H1 (cell line): Measurements from ENCODE around the gene LYVE1. TPM values are rescaled to one million over a fixed set of nuclear protein-coding genes. Genes with fewer than 3 reads are reported as not detected.

Experiments
- KDM5A ChIP-seq: fragments of 200-600 bp; IDR thresholded peaks from 2 replicates; pipeline ENCODE4 v1.7.1; 2012; ENCODE audit warnings: mild to moderate bottlenecking, low read length, inconsistent platforms, mixed read lengths
- RNF2 ChIP-seq: fragments of 200-900, 300-1000 bp; sonication (generic); IDR thresholded peaks from 2 replicates; pipeline ENCODE4 v1.7.1; 2016; ENCODE audit warnings: borderline replicate concordance, low read depth, mild to moderate bottlenecking, antibody characterized with exemption, low read length; ENCODE audit not compliant: poor library complexity, severe bottlenecking; ENCODE audit errors: missing control alignments
- SP1 ChIP-seq: IDR thresholded peaks from 2 replicates; pipeline ENCODE4 v1.6.1; 2011; ENCODE audit warnings: low read depth, low read length
- polyA plus RNA-seq, 7 experiments: library from polyadenylated mRNA; depleted of rRNA in 3 of 7; stranded (reverse) in 5 of 7; unstranded in 2 of 7; fragments of >200 nt in 5 of 7; fragments of 200-250 nt in 2 of 7; gene quantifications; 1 replicate in 5 of 7; 2 replicates in 1 of 7; 4 replicates in 1 of 7; pipeline versions ENCODE4 v1.2.1 to v1.2.3, GENCODE V29; 2011 to 2013; ENCODE audit warnings: missing spikeins in 2 of 7, mixed read lengths in 2 of 7
- total RNA-seq: library from RNA; stranded (reverse); fragmentation: NEBNext Ultra II Directional; extraction: Animal tissue kit (Norgen Biotek cat#: 25700); gene quantifications from 2 replicates; pipeline ENCODE4 v1.2.1, GENCODE V29; 2021

The LYVE1 gene
- total and polyA plus RNA-seq, 2 of the 8 experiments (the other 6 are each of a cell fraction or from before 2014, with no cell fraction given), result 0.09 TPM; not detected in 1

GRCh38 chr11:10514202-10514601, 54.3 kb downstream of the LYVE1 start (continued):
- TF ChIP-seq RNF2 (no peak), SP1 (no peak), KDM5A (no peak)
